ENCODE data around the gene PALB2. TPM values are rescaled to one million over a fixed set of nuclear protein-coding genes. Genes with fewer than 3 reads are reported as not detected.

PALB2 gene
- polyA plus RNA-seq, 1 of the 3 experiments (the other 2 are of a cell fraction), result 3.3 TPM

DNA sequence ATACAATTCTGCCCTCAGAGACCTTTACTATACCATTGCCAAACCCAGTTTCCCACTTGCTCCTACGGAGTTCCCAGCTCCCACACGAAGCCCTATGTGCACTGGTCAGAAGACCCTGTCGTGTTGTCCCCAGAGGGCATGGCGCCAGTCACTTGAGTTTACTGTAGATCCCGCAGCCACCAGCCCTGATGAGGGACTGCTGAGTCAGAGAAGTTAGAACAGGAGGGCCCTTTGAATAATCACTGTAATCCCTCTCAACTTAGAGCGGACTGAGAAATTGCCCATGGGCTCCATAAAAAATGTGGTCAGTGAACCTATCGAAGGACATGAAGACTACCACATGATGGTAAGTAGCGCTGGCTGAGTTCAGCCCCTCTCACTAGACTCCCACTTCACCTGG lies 74.4 kb downstream of the PALB2 start:
- H4K20me1 ChIP-seq (ENCODE audit: insufficient read depth), result no peaks in the 10 kb centered on the region; the same call in 1 of the 2 replicates
- no peak overlapping the region for H2AFZ ChIP-seq (ENCODE audit: low read depth)
- peaks cover 77 to 81% of the 10 kb centered on the region in 2 experiments for H3K36me3 ChIP-seq (replicated peaks in 1 of 2; ENCODE audit: control insufficient read depth in 1 of 2, insufficient read depth in 2 of 2, low read length in 1 of 2)
- ChIA-PET CTCF (interaction anchor here (0.8 to 1.6 kb wide), 2 partner anchors 14 to 30 kb away, joined by 3 to 4 read pairs; no protein-coding TSS in a partner anchor), POLR2A (no interaction called here)
- no peaks in the 10 kb centered on the region for H3K9me2 ChIP-seq
- peaks cover 8% of the 10 kb centered on the region for H3F3A ChIP-seq (replicated peaks; ENCODE audit: insufficient read depth)
- no peaks in the 10 kb centered on the region for H3K27me3 ChIP-seq (ENCODE audit: insufficient read depth)
- no peak overlapping the region for H3K4me3 ChIP-seq (ENCODE audit: low read depth in 2 of 2, low read length in 1 of 2)
- no peak overlapping the region for H3K4me2 ChIP-seq
- H3K79me2 ChIP-seq (ENCODE audit: insufficient read depth), result peaks cover 25% of the 10 kb centered on the region; the same call in 1 of the 2 replicates
- no peaks in the 10 kb centered on the region for H3K4me1 ChIP-seq (ENCODE audit: control insufficient read depth in 1 of 2, insufficient read depth in 2 of 2, low read depth in 1 of 2, low read length in 1 of 2)
- H3K9me3 ChIP-seq, result no peaks in the 10 kb centered on the region
- H3K27ac ChIP-seq (ENCODE audit: low read depth in 2 of 2, low read length in 1 of 2), result no peak overlapping the region
- TF ChIP-seq, protein P1, sequence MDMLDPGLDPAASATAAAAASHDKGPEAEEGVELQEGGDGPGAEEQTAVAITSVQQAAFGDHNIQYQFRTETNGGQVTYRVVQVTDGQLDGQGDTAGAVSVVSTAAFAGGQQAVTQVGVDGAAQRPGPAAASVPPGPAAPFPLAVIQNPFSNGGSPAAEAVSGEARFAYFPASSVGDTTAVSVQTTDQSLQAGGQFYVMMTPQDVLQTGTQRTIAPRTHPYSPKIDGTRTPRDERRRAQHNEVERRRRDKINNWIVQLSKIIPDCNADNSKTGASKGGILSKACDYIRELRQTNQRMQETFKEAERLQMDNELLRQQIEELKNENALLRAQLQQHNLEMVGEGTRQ (IDR thresholded peaks at IDR 0.05; ENCODE audit: borderline replicate concordance, low read depth, low read length), result no peak
- TF ChIP-seq JUND (IDR thresholded peaks at IDR 0.05) (no peak), MXI1 (IDR thresholded peaks at IDR 0.05; ENCODE audit: low read depth, low read length) (no peak), CHD2 (IDR thresholded peaks at IDR 0.05; ENCODE audit: low read length, partially characterized antibody) (no peak), ELF1 (IDR thresholded peaks at IDR 0.05) (no peak), RXRA (IDR thresholded peaks at IDR 0.05; ENCODE audit: borderline replicate concordance, low read depth) (no peak), FOSL2 (IDR thresholded peaks at IDR 0.05; ENCODE audit: borderline replicate concordance, low read depth) (no peak), TEAD4 (IDR thresholded peaks at IDR 0.05; ENCODE audit: borderline replicate concordance, insufficient read depth) (no peak), GABPA (IDR thresholded peaks at IDR 0.05; ENCODE audit: low read depth) (no peak), NFIC (IDR thresholded peaks at IDR 0.05; ENCODE audit: borderline replicate concordance) (no peak), YY1 (IDR thresholded peaks at IDR 0.05; ENCODE audit: low read depth) (no peak), POLR2AphosphoS5 (IDR thresholded peaks at IDR 0.05; ENCODE audit: low read depth, low read length) (no peak), RAD21 (IDR thresholded peaks at IDR 0.05; ENCODE audit: low read length) (no peak)
- TF ChIP-seq, protein P2, sequence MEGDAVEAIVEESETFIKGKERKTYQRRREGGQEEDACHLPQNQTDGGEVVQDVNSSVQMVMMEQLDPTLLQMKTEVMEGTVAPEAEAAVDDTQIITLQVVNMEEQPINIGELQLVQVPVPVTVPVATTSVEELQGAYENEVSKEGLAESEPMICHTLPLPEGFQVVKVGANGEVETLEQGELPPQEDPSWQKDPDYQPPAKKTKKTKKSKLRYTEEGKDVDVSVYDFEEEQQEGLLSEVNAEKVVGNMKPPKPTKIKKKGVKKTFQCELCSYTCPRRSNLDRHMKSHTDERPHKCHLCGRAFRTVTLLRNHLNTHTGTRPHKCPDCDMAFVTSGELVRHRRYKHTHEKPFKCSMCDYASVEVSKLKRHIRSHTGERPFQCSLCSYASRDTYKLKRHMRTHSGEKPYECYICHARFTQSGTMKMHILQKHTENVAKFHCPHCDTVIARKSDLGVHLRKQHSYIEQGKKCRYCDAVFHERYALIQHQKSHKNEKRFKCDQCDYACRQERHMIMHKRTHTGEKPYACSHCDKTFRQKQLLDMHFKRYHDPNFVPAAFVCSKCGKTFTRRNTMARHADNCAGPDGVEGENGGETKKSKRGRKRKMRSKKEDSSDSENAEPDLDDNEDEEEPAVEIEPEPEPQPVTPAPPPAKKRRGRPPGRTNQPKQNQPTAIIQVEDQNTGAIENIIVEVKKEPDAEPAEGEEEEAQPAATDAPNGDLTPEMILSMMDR (IDR thresholded peaks at IDR 0.05), result no peak
- TF ChIP-seq, protein P3, sequence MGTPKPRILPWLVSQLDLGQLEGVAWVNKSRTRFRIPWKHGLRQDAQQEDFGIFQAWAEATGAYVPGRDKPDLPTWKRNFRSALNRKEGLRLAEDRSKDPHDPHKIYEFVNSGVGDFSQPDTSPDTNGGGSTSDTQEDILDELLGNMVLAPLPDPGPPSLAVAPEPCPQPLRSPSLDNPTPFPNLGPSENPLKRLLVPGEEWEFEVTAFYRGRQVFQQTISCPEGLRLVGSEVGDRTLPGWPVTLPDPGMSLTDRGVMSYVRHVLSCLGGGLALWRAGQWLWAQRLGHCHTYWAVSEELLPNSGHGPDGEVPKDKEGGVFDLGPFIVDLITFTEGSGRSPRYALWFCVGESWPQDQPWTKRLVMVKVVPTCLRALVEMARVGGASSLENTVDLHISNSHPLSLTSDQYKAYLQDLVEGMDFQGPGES (IDR thresholded peaks at IDR 0.05; ENCODE audit: low read depth, low read length), result no peak
- TF ChIP-seq, protein P4, sequence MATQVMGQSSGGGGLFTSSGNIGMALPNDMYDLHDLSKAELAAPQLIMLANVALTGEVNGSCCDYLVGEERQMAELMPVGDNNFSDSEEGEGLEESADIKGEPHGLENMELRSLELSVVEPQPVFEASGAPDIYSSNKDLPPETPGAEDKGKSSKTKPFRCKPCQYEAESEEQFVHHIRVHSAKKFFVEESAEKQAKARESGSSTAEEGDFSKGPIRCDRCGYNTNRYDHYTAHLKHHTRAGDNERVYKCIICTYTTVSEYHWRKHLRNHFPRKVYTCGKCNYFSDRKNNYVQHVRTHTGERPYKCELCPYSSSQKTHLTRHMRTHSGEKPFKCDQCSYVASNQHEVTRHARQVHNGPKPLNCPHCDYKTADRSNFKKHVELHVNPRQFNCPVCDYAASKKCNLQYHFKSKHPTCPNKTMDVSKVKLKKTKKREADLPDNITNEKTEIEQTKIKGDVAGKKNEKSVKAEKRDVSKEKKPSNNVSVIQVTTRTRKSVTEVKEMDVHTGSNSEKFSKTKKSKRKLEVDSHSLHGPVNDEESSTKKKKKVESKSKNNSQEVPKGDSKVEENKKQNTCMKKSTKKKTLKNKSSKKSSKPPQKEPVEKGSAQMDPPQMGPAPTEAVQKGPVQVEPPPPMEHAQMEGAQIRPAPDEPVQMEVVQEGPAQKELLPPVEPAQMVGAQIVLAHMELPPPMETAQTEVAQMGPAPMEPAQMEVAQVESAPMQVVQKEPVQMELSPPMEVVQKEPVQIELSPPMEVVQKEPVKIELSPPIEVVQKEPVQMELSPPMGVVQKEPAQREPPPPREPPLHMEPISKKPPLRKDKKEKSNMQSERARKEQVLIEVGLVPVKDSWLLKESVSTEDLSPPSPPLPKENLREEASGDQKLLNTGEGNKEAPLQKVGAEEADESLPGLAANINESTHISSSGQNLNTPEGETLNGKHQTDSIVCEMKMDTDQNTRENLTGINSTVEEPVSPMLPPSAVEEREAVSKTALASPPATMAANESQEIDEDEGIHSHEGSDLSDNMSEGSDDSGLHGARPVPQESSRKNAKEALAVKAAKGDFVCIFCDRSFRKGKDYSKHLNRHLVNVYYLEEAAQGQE (IDR thresholded peaks at IDR 0.05; ENCODE audit: low read depth, low read length), result no peak
- TF ChIP-seq, protein P5, sequence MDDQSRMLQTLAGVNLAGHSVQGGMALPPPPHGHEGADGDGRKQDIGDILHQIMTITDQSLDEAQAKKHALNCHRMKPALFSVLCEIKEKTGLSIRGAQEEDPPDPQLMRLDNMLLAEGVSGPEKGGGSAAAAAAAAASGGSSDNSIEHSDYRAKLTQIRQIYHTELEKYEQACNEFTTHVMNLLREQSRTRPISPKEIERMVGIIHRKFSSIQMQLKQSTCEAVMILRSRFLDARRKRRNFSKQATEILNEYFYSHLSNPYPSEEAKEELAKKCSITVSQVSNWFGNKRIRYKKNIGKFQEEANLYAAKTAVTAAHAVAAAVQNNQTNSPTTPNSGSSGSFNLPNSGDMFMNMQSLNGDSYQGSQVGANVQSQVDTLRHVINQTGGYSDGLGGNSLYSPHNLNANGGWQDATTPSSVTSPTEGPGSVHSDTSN (IDR thresholded peaks at IDR 0.05), result no peak
- no peak overlapping the region for H3K9ac ChIP-seq
- WGBS (ENCODE audit: low lambda C conversion rate), result 91% methylated on average over 8 of the region's 8 CpGs
- no peak for DNase-seq

All from SK-N-SH (cell line).